ENCODE data around the gene CYP3A4.
"Not testable (repeated sequence)": the region's sequence is repeated elsewhere in the genome, so short reads cannot be mapped to it uniquely, and the experiment has no call there.

CYP3A4 gene

DNA sequence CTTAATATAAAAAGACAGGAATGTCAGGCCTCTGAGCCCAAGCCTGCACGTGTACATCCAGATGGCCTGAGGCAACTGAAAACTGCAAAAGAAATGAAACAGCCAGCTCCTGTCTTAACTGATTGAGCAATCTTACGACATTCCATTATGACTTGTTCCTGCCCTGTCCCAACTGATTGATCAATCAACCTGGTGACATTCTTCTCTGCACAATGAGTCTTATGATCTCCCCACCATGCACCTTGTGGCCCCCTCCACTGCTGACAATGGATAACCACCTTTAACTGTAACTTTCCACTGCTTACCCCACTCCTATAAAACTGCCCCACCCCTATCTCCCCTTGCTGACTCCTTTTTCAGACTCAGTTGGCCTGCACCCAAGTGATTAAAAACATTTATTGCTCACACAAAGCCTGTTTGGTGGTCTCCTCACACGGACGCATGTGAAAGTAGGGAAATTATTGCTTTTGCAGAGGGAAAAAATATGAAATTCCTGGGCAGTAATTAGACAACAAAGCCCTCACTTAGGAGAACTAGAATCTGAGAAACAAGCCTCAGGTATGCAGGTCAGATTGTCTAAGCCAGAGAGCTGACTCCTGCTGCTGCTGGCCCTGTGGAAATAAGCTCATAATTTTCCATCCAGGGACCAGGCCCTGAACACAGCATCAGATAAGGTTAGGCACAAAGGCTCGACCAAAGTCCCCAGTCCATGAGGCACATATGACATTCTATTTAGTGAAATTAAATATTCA, 54.3 kb downstream of the CYP3A4 start:
- TF ChIP-seq, protein P1, sequence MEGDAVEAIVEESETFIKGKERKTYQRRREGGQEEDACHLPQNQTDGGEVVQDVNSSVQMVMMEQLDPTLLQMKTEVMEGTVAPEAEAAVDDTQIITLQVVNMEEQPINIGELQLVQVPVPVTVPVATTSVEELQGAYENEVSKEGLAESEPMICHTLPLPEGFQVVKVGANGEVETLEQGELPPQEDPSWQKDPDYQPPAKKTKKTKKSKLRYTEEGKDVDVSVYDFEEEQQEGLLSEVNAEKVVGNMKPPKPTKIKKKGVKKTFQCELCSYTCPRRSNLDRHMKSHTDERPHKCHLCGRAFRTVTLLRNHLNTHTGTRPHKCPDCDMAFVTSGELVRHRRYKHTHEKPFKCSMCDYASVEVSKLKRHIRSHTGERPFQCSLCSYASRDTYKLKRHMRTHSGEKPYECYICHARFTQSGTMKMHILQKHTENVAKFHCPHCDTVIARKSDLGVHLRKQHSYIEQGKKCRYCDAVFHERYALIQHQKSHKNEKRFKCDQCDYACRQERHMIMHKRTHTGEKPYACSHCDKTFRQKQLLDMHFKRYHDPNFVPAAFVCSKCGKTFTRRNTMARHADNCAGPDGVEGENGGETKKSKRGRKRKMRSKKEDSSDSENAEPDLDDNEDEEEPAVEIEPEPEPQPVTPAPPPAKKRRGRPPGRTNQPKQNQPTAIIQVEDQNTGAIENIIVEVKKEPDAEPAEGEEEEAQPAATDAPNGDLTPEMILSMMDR (IDR thresholded peaks at IDR 0.05; ENCODE audit: insufficient read depth, low read length, poor library complexity, severe bottlenecking), result no peak
- H3K27me3 ChIP-seq (replicated peaks; ENCODE audit: control insufficient read depth, insufficient read depth, low read length), result no peaks in the 10 kb centered on the region
- H3K4me3 ChIP-seq (replicated peaks; ENCODE audit: low read depth, low read length), result no peak overlapping the region
- H3K36me3 ChIP-seq (ENCODE audit: control insufficient read depth, insufficient read depth, low read length), result no peaks in the 10 kb centered on the region
- DNase-seq (ENCODE audit: extremely low read depth, insufficient read length), result no peak

DNA sequence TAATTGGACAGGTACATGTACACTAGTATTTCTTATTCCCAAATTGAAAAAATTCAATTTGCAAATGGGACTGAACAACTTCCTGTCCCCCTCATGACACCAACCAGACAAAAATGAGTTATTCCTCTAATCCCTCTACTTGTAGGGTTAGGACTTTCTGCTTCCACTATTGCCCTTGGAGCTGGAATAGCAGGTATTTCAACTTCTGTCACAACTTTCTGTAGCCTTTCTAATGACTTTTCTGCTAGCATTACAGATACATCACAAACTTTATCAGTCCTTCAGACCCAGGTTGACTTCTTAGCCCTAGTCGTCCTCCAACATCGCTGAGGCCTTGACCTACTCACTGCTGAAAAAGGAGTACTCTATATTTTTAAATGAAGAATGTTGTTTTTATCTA, 55.4 kb downstream of the CYP3A4 start:
- TF ChIP-seq, protein P1 (IDR thresholded peaks at IDR 0.05; ENCODE audit: insufficient read depth, low read length, poor library complexity, severe bottlenecking), result no peak
- H3K36me3 ChIP-seq (ENCODE audit: control insufficient read depth, insufficient read depth, low read length), result no peaks in the 10 kb centered on the region
- H3K4me3 ChIP-seq (replicated peaks; ENCODE audit: low read depth, low read length), result no peak overlapping the region
- no peaks in the 10 kb centered on the region for H3K27me3 ChIP-seq (replicated peaks; ENCODE audit: control insufficient read depth, insufficient read depth, low read length)
- DNase-seq (ENCODE audit: extremely low read depth, insufficient read length), result no peak

DNA sequence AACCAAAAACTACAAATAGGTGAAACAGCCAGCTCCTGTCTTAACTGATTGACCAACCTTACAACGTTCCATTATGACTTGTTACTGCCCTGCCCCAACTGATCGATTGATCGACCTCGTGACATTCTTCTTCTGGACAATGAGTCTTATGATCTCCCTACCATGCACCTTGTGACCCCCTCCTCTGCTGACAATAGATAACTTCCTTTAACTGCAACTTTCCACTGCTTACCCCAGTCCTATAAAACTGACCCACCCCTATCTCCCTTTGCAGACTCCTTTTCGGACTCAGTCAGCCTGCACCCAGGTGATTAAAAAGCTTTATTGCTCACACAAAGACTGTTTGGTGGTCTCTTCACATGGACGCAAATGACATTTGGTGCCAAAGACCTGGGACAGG, 60.8 kb downstream of the CYP3A4 start:
- not testable (repeated sequence) for H3K4me3 ChIP-seq (replicated peaks; ENCODE audit: low read depth, low read length); H3K36me3 ChIP-seq (ENCODE audit: control insufficient read depth, insufficient read depth, low read length); DNase-seq (ENCODE audit: extremely low read depth, insufficient read length); H3K27me3 ChIP-seq (replicated peaks; ENCODE audit: control insufficient read depth, insufficient read depth, low read length)

DNA sequence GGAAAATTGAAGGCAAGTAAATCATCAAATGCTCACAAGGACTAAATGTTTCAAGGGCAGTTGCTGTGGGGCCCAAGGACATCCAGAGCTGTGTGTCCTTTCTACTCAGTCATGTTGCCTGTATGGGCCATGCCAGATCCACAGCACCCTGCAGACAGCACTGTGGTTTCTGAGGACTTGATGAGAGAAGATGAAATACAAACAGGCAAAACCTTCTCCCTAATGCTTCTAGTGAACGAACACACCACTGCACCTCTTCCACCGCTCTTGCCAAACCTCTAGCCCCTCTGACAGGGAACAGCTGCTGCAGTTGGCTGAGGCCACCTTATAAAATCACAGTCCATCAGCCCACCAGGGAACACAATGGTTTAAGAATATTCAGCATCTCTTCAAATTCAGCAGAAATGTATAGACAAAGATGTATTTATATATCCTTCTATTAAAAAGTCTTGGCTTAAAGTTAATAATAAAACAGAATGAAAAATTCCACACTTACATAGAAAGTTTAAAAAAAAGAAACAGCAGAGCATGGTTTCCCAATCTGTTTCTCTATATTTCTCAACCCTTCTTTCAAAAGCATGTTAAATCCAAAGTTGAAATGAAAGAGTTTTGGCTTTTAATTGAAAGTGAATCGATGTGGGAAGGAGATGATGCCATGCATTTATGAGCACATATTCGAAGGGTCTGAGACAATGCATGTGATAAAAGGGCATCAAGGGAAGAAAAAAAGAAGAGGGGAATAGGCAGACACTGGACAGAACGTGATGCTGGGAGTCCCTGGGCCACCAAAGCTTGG, 63.0 kb downstream of the CYP3A4 start:
- no peak overlapping the region for H3K4me3 ChIP-seq (replicated peaks; ENCODE audit: low read depth, low read length)
- DNase-seq (ENCODE audit: extremely low read depth, insufficient read length), result no peak
- no peaks in the 10 kb centered on the region for H3K36me3 ChIP-seq (ENCODE audit: control insufficient read depth, insufficient read depth, low read length)
- TF ChIP-seq, protein P1 (IDR thresholded peaks at IDR 0.05; ENCODE audit: insufficient read depth, low read length, poor library complexity, severe bottlenecking), result no peak
- H3K27me3 ChIP-seq (replicated peaks; ENCODE audit: control insufficient read depth, insufficient read depth, low read length), result peaks cover 1% of the 10 kb centered on the region; the same call in 1 of the 2 replicates

DNA sequence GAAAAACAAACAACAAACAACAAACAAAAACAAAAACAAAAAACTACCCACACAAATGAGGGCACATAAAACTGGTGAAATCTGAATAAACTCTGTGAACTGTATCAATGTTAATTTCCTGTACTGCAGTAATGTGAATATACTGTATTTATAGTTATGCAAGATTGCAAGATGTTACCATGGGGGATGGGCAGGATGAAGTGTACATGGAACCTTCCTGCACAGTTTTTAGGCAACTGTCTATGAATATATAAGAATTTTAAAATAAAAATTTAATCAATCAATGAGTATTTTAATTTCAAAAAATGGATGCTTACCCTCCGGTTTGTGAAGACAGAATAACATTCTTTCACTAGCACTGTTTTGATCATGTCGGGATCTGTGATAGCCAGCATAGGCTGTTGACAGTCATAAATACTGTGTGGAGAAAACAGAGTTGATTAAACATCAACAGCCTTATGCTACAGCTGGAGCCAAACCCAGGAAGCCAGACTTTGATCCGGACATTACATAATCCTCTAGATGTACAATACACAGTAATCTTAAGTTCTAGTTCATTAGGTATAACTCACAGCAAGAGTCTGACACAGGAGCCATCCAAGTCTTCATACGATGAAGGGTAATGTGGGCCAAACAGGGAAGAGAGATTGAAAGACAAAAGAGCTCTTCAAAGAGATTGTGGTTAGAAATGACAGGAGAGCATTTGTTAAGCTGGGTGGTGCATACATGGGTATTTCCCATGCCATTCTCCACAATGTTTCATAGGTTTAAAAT, 63.8 kb downstream of the CYP3A4 start:
- H3K27me3 ChIP-seq (replicated peaks; ENCODE audit: control insufficient read depth, insufficient read depth, low read length), result peaks cover 1% of the 10 kb centered on the region; the same call in 1 of the 2 replicates
- no peaks in the 10 kb centered on the region for H3K36me3 ChIP-seq (ENCODE audit: control insufficient read depth, insufficient read depth, low read length)
- no peak for DNase-seq (ENCODE audit: extremely low read depth, insufficient read length)
- no peak overlapping the region for H3K4me3 ChIP-seq (replicated peaks; ENCODE audit: low read depth, low read length)
- TF ChIP-seq, protein P1 (IDR thresholded peaks at IDR 0.05; ENCODE audit: insufficient read depth, low read length, poor library complexity, severe bottlenecking), result no peak

Data from GM06990 (cell line).